Dendritic cell treated with granulocyte-macrophage colony-stimulating factor and Interleukin-4, amounts not matched to agents 40 ng/mL and 50 ng/mL, for 4 days (primary cell): ENCODE measurements around the gene SYF2.
"Not testable (repeated sequence)": the region's sequence is repeated elsewhere in the genome, so short reads cannot be mapped to it uniquely, and the experiment has no call there.

ENCODE experiments used
- H3K27ac Mint-ChIP-seq: one replicate; pipeline ENCODE4 v1.8.0; 2022; ENCODE audit warnings: mild to moderate bottlenecking, mixed read lengths
- H3K27me3 Mint-ChIP-seq: one replicate; pipeline ENCODE4 v1.8.0; 2022; ENCODE audit warnings: mild to moderate bottlenecking, mixed read lengths
- H3K36me3 Mint-ChIP-seq: one replicate; pipeline ENCODE4 v1.8.0; 2022; ENCODE audit warnings: low read depth, mixed read lengths
- H3K4me1 Mint-ChIP-seq: one replicate; pipeline ENCODE4 v1.8.0; 2022; ENCODE audit warnings: low read depth, mixed read lengths
- H3K4me3 Mint-ChIP-seq: one replicate; pipeline ENCODE4 v1.8.0; 2022; ENCODE audit warnings: mild to moderate bottlenecking, moderate library complexity, mixed read lengths
- H3K9me3 Mint-ChIP-seq: one replicate; pipeline ENCODE4 v1.8.0; 2022; ENCODE audit warnings: mixed read lengths
- intact Hi-C: fragments of 100-400 bp; cut with micrococcal nuclease; formaldehyde crosslinking; loops from one replicate; pipeline ENCODE4 v1.15.0; 2022

SYF2 gene

DNA sequence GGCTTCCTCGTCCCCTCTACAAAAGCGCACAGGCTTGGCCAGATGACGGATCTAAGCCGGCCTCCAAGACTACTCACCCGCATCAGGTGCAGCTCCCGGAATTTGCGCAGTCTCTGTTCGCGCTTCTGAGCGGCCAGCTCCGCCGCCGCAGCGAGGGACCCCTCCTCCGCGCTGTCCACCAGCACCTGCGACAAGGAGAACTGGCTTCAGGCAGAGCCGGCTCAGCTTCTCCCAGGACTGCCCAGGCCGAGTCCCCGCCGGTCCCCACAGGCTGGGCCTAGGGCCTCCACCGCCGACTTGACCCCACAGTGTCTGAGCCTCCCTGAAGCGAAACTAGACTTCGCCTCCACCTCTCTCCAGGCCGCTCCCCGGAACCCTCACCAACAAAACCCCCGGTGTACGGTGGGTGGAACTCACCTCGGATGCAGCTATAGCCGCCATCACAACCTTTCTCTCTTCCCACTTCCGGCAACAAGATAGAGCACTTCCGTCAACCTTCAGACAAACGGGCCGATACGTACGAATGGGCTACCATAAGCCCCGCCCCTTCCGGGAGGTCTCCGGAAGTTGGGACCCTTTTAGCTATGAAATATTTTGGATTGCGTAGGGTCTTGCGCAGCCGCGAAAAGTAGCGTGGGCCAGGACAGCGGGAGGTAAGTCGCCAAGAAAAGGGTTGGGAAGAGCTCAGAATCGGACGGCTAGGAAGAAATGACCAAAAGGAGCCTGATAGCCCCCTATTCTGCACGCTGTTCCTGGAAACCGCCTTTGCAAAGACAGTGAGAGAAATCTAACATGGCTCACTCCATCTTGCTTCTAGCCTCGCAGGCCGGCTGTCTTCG, at the start of gene SYF2:
Gene SYF2, minus strand, starts transcription at position 476 of the 839 bp plus-strand sequence. Its CDS starts 35 bp downstream, at position 441.
- no peak within 1 kb of the TSS for H3K27ac Mint-ChIP-seq
- intact Hi-C loops = loop anchor here (2.0 kb wide), 2 partner anchors 15 to 589 kb away; partner anchors contain the start of genes RSRP1 and SRRM1
- peaks cover 17% of the 10 kb centered on the region for H3K36me3 Mint-ChIP-seq

DNA sequence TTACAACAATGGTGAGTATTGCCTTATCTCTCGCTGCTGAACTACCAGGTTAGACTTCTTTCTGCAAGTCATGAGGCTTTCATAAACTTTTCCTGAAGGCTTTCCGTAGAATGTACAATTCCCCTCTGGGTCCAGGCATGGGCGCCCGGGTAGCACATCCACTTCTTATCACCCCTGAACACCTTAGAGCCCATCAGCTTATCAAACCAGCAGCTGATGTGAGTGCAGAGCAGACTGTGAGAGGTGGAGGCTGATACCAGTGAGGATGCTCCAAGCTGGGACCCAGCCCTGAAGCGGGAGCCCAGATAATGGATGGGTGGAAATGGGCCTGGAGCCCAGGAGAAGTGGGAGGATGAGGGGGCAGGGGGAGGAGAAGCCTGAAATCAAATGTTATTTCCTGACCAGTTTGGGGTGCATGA, 47.4 kb upstream of the SYF2 start:
- H3K36me3 Mint-ChIP-seq, H3K9me3 Mint-ChIP-seq, H3K27me3 Mint-ChIP-seq, H3K4me1 Mint-ChIP-seq, H3K4me3 Mint-ChIP-seq, intact Hi-C loops, H3K27ac Mint-ChIP-seq: not testable (repeated sequence)

More for the DNA sequence above, at the start of gene SYF2:
- Mint-ChIP-seq H3K27me3 (no peaks in the 10 kb centered on the region), H3K4me3 (no peak within 1 kb of the TSS), H3K4me1 (peaks cover 37% of the 10 kb centered on the region), H3K9me3 (no peaks in the 10 kb centered on the region)

DNA sequence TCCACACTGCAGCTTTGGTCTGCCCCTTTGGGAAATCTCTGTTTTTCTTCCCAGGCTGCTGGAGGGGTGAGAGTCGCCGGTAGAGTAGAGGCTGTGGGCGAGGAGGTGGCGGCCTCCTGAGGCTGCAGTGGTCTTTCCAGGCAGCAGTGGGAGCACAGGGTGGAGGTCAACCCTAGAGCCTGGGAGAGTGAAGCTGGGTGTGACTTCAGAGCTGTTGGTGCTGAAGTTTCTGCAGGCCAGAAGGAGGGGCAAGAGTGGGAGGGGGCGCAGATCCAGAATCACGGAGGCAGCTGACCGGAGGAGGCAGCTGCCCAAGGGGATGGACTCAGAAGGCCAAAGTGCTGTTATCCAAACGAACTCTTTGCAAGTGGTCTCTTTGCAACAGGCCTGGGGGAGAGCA, 46.5 kb upstream of the SYF2 start:
- H3K27ac Mint-ChIP-seq, H3K9me3 Mint-ChIP-seq, H3K4me1 Mint-ChIP-seq, H3K4me3 Mint-ChIP-seq, intact Hi-C loops, H3K27me3 Mint-ChIP-seq, H3K36me3 Mint-ChIP-seq: not testable (repeated sequence)

DNA sequence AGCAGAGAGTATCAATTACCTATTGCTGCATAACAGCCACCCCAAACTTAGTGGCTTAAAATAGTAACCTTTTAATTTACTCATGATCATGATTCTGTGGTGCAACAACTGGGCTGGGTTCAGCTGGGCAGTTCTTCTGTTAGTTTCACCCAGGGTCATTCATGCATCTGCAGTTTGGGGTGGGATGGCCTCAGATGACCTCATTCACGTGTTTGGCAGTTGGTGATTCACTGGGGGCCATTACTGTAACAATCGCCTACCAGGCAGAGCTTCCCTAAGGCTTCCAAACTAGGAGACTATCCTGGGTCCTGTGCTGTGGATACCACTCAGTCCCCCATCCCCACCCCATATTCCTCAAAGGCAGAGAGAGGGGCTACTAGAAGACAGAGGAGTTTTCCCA, 46.1 kb upstream of the SYF2 start:
- H3K4me1 Mint-ChIP-seq, H3K27me3 Mint-ChIP-seq: not testable (repeated sequence)

DNA sequence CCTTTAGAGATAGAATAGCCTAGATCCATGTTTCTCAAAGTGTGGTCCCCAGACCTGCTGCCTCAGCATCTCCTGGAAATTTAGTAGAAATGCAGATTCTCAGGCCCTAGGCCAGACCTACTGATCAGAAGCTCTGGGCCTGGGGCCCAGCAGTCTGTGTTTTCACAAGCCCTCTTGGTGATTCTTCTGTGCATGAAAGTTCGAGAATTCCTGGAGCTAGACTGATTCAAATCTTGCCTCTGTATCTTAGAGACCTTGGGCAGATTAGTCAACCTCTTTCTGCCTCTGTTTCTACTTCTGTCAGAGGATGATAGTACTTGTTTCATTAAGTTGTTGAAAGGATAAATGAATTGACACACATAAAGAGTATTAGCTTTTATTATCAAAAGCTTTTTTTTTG, 45.0 kb upstream of the SYF2 start:
- H3K9me3 Mint-ChIP-seq, intact Hi-C loops, H3K4me3 Mint-ChIP-seq, H3K27me3 Mint-ChIP-seq, H3K36me3 Mint-ChIP-seq, H3K27ac Mint-ChIP-seq, H3K4me1 Mint-ChIP-seq: not testable (repeated sequence)

More for the DNA sequence above, 46.1 kb upstream of the SYF2 start:
- H3K36me3 Mint-ChIP-seq, H3K9me3 Mint-ChIP-seq, H3K4me3 Mint-ChIP-seq, H3K27ac Mint-ChIP-seq, intact Hi-C loops: not testable (repeated sequence)

DNA sequence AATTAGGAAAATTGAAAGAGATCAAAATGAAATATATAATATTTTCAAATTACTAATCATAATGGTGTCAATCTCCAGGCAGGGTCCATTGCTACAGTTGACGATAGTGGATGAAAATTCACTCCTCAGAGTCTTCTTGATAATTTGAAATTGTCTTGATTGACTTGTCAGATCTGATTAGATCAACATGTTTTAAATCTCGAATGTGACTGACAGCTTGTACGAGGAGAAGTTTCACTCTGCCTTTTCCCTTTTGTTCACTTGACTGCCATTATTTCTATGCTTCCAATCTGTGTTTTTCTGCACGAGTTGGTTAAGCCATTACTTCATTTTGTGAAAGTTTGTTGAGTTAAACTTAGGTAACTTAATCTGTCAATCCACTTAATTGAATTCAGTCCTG, 43.3 kb upstream of the SYF2 start:
- H3K27ac Mint-ChIP-seq, H3K4me3 Mint-ChIP-seq, H3K9me3 Mint-ChIP-seq, H3K36me3 Mint-ChIP-seq, H3K27me3 Mint-ChIP-seq, intact Hi-C loops, H3K4me1 Mint-ChIP-seq: not testable (repeated sequence)

DNA sequence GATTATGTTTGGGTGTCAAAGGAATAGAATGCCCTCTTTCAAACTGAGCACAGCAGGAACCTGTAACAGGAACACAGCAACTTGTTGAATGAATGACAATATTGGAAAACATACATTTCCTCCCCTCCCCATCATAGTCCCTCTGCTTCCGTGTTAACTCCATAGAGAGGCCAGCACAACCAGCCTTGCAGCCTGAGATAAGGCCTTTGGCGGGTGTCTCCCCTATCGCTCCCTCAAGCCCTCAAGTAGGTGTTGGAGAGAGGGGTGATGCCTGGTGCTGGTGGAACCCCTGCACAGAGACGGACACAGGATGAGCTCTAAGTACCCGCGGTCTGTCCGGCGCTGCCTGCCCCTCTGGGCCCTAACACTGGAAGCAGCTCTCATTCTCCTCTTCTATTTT, 39.9 kb upstream of the SYF2 start, which contains the start of gene RHD:
Gene RHD, plus strand, starts transcription at position 272 of the 400 bp plus-strand sequence. Its CDS starts 39 bp downstream, at position 311.
- H3K27ac Mint-ChIP-seq, H3K4me1 Mint-ChIP-seq, H3K4me3 Mint-ChIP-seq, H3K36me3 Mint-ChIP-seq, H3K27me3 Mint-ChIP-seq, H3K9me3 Mint-ChIP-seq, intact Hi-C loops: not testable (repeated sequence)

DNA sequence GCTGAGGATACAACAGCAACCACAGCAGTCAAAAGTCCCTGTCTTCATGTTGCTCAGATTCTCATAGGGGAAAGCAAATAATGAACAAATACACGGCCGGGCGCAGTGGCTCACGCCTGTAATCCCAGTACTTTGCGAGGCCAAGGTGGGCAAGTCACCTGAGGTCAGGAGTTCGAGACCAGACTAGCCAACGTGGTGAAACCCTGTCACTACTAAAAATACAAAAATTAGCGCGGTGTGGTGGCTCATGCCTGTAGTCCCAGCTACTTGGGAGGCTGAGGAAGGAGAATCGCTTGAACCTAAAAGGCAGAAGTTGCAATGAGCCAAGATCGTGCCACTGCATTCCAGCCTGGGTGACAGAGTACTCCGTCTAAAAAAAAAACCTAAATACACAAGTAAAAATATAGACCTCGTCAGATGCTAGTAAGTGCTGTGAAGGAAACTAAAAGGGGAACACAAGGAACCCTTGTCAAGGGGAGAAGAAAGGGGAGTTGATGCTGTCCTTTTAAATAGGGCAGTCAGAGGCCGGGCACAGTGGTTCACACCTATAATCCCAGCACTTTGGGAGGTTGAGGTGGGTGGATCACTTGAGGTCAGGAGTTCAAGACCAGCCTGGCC, 36.0 kb upstream of the SYF2 start:
- intact Hi-C loops, H3K27ac Mint-ChIP-seq, H3K4me1 Mint-ChIP-seq, H3K27me3 Mint-ChIP-seq, H3K9me3 Mint-ChIP-seq, H3K4me3 Mint-ChIP-seq: not testable (repeated sequence)
- H3K36me3 Mint-ChIP-seq = peaks cover 10% of the 10 kb centered on the region

DNA sequence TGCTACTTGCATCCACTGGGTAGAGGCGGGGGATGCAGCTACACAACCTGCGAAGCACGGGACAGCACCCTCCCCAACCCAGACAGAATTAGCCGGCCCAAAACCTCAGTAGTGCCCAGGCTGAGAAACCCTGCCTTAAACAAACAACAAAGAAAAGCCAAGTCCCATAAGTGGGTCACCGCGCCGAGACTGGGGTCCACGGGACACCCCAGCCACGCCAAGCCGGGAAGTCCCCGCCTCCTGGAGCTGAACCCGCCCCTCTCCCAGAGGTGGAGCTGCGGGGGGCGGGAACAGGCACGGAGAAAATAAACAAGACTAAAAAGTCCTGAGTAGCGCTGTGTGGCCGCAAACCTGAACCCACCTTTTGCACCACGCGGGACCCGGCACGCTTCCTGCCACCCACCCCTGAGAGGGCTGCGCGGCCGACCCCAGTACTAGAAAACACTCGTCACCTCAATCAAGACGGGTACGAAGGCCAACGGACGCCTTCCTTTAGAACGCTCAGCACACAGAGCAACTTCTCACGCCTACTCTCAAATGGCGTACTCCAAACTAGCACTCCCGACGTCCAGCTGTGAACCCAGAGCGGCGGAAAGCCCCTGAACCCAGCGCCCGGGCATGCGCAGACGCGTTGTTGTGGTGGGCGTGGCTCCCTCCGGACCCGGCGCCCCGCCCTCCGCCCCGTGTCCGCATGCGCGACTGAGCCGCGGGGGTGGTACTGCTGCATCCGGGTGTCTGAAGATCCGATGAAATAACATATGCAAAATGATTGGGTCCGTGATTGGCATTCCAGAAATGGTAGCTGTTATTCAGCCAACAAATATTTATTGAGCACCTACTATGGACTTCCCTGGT, 35.2 kb upstream of the SYF2 start:
- H3K4me1 Mint-ChIP-seq, H3K27ac Mint-ChIP-seq, H3K9me3 Mint-ChIP-seq, H3K27me3 Mint-ChIP-seq, intact Hi-C loops, H3K4me3 Mint-ChIP-seq: not testable (repeated sequence)
- H3K36me3 Mint-ChIP-seq = peaks cover 18% of the 10 kb centered on the region

DNA sequence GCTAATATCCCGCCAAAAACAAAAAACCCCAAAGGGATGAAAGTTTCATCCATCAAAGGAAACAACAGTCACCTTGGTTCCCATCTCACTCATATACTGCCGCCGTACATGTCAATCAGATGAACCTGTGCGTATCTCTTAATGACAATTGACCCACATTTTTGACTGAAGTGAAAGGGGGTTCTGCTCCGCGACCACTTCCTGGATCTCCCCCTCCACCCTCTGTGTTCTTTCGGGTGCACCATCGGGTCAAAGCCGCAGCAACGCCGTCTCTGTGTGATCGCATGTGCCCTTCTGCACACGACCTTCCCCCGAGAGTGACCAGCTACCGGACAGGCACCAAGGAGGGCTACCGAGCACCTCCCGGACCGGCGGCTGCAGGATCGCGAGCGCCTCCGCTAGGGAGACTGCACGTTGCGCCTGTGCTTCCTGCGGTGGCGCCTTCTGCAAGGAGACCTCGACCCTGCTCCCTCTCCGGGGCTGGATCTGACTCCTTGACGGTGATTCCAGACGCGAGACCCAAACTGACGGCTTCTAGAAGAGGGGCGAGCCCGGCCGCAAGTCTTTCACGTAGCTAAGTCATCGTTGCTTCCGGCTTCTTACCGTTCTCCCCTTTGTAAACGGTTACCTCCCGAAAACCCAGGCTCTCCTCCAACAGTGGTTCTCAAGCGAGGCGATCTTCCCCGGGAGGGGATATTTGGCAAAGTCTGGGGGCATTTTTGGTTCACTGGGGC, 34.4 kb upstream of the SYF2 start:
- H3K9me3 Mint-ChIP-seq, intact Hi-C loops, H3K4me1 Mint-ChIP-seq, H3K27ac Mint-ChIP-seq, H3K4me3 Mint-ChIP-seq, H3K27me3 Mint-ChIP-seq: not testable (repeated sequence)
- H3K36me3 Mint-ChIP-seq = peaks cover 23% of the 10 kb centered on the region

DNA sequence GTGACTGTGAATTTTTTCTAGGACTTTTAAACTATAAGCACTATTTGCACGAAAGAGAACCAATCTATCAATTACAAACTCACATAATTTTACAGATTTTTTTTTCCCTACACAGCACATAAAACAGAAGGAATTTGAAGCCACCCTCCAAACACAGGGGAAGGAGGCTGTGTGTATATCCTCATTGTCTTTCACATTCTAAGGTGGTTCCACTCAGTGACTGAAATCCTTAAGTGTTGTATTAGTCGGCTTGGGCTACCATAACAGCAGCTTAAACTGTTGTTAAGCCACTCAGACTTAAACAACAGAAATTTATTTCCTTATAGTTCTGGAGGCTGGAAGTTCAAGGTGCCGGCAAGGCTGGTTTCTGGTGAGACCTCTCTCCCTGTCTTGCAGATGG, 28.0 kb upstream of the SYF2 start:
- peak overlapping the region; percentile 37 for H3K27ac Mint-ChIP-seq
- intact Hi-C loops = not testable (repeated sequence)

DNA sequence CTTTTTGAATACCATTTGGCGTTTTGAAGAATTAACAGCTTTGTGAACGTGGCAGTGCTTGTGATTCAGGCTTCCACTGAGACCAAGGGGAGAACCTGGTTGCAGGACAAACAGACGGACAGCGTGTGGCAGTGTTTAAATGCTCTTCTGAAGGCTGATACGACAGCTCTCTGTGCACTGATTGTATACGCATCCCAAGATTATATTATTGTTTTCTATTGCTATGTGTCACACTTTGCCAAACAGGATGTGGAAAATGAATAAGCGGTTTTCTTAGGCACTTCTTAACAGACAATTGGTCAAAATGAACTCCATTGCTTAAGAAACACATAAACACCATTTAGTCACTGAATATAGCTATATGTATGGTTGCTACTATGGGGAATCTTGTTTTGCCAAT, 27.5 kb upstream of the SYF2 start:
- H3K27me3 Mint-ChIP-seq, H3K27ac Mint-ChIP-seq, H3K4me3 Mint-ChIP-seq, intact Hi-C loops, H3K9me3 Mint-ChIP-seq: not testable (repeated sequence)
- Mint-ChIP-seq H3K36me3 (peaks cover 23% of the 10 kb centered on the region), H3K4me1 (peaks cover 17% of the 10 kb centered on the region)

More for the DNA sequence above, 28.0 kb upstream of the SYF2 start:
- Mint-ChIP-seq H3K4me1 (peaks cover 17% of the 10 kb centered on the region), H3K36me3 (peaks cover 23% of the 10 kb centered on the region)
- not testable (repeated sequence) for H3K9me3 Mint-ChIP-seq, H3K4me3 Mint-ChIP-seq, H3K27me3 Mint-ChIP-seq

DNA sequence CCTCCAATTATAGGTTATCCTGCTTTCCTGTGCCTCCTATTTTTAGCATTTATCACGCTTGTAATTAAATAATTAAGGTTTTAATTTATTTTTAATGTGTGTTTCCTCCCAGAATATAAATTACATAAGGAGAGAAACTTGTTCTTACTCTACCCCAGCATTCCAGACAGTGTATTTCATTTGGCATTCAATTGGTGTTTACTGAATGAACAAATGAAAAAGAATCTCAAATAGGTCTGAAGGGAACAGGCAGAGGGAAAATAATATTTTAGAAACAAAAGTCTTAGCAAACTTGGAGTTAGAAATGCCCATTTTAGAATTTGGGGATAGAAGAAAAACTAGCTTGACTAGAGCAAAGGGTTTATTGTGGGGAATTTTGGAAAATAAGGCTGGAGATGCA, 24.9 kb upstream of the SYF2 start:
- no peak overlapping the region for H3K4me3 Mint-ChIP-seq
- no peaks in the 10 kb centered on the region for H3K9me3 Mint-ChIP-seq
- no peak overlapping the region for H3K27ac Mint-ChIP-seq
- peaks cover 17% of the 10 kb centered on the region for H3K4me1 Mint-ChIP-seq
- no peaks in the 10 kb centered on the region for H3K27me3 Mint-ChIP-seq
- intact Hi-C loops = no loop called here
- peaks cover 13% of the 10 kb centered on the region for H3K36me3 Mint-ChIP-seq
